K562 (cell line): ENCODE data around the gene TBCC. TPM values are rescaled to one million over a fixed set of nuclear protein-coding genes. Genes with fewer than 3 reads are reported as not detected.

Experiments
- ARID3B ChIP-seq: fragments of 250-450 bp; sonication (Bioruptor Pico); IDR thresholded peaks from 2 replicates; pipeline ENCODE4 v1.4.0; 2020; ENCODE audit warnings: borderline replicate concordance
- CREM ChIP-seq: IDR thresholded peaks from 2 replicates; pipeline ENCODE4 v1.6.1; 2014; ENCODE audit warnings: antibody characterized with exemption, low read depth
- CTBP1 ChIP-seq: fragments of 450-650 bp; IDR thresholded peaks from 2 replicates; pipeline ENCODE4 v1.6.1; 2016; ENCODE audit warnings: borderline replicate concordance
- E2F3 ChIP-seq: fragments of 250-450 bp; sonication (Bioruptor Pico); IDR thresholded peaks from 2 replicates; pipeline ENCODE4 v1.4.0; 2020; ENCODE audit warnings: mild to moderate bottlenecking
- EHMT2 ChIP-seq: fragments of 450-650 bp; IDR thresholded peaks from 2 replicates; pipeline ENCODE4 v1.6.1; 2018; ENCODE audit warnings: antibody characterized with exemption
- ELF4 ChIP-seq: fragments of 450-650 bp; formaldehyde crosslinking; IDR thresholded peaks from 2 replicates; pipeline ENCODE4 v1.4.0; 2022; ENCODE audit warnings: missing genetic modification characterization
- GABPA ChIP-seq: fragments of 200-800 bp; sonication (Bioruptor generic); conservative IDR thresholded peaks from 2 replicates; pipeline ENCODE4 v1.6.1; 2016; ENCODE audit warnings: low read depth, missing genetic modification characterization, missing compliant biosample characterization
- MAFF ChIP-seq: IDR thresholded peaks from 2 replicates; pipeline ENCODE4 v1.6.1; 2012; ENCODE audit warnings: low read length, improper control_type of control experiment
- MEF2D ChIP-seq: conservative IDR thresholded peaks from 2 replicates; pipeline ENCODE4 v1.6.1; 2016; ENCODE audit warnings: low read depth, missing genetic modification characterization, missing compliant biosample characterization
- NR3C1 ChIP-seq: sonication (generic); formaldehyde crosslinking; IDR thresholded peaks from 2 replicates; pipeline ENCODE4 v1.8.1; 2022; ENCODE audit warnings: missing genetic modification reagents
- NRF1 ChIP-seq, 2 experiments: fragments of 450-650 bp; IDR thresholded peaks in 1 of 2; conservative IDR thresholded peaks in 1 of 2; 2 replicates each; pipeline ENCODE4 v1.6.1; 2014; ENCODE audit warnings: mild to moderate bottlenecking in 2 of 2
- PHF20 ChIP-seq: fragments of 450-650 bp; IDR thresholded peaks from 2 replicates; pipeline ENCODE4 v1.6.1; 2018; ENCODE audit not compliant: partially characterized antibody
- PTTG1 ChIP-seq: fragments of 450-650 bp; IDR thresholded peaks from 2 replicates; pipeline ENCODE4 v1.6.1; 2016; ENCODE audit warnings: low read depth, mild to moderate bottlenecking, missing genetic modification characterization, missing compliant biosample characterization
- RB1 ChIP-seq: fragments of 450-650 bp; IDR thresholded peaks from 2 replicates; pipeline ENCODE4 v1.6.1; 2017; ENCODE audit warnings: low read depth, mild to moderate bottlenecking
- RERE ChIP-seq: sonication (generic); formaldehyde crosslinking; IDR thresholded peaks from 2 replicates; pipeline ENCODE4 v1.8.0; 2023; ENCODE audit warnings: missing genetic modification reagents, mild to moderate bottlenecking, borderline replicate concordance
- TFAM ChIP-seq: fragments of 250-450 bp; sonication (Bioruptor Pico); conservative IDR thresholded peaks from 2 replicates; pipeline ENCODE4 v1.5.0; 2021; ENCODE audit warnings: mild to moderate bottlenecking, moderate library complexity
- ZFP91 ChIP-seq: sonication (generic); formaldehyde crosslinking; IDR thresholded peaks from 2 replicates; pipeline ENCODE4 v1.8.0; 2022; ENCODE audit warnings: mild to moderate bottlenecking, missing genetic modification reagents
- ZNF124 ChIP-seq: sonication (generic); formaldehyde crosslinking; IDR thresholded peaks from 2 replicates; pipeline ENCODE4 v1.8.1; 2022; ENCODE audit warnings: missing genetic modification reagents
- ZNF212 ChIP-seq: fragments of 450-650 bp; formaldehyde crosslinking; IDR thresholded peaks from 2 replicates; pipeline ENCODE4 v1.4.0; 2020; ENCODE audit warnings: mild to moderate bottlenecking
- ZNF707 ChIP-seq: fragments of 250-450 bp; sonication (Bioruptor Pico); conservative IDR thresholded peaks from 2 replicates; pipeline ENCODE4 v1.8.0; 2022; ENCODE audit warnings: inconsistent platforms, mild to moderate bottlenecking, moderate library complexity
- ZNF79 ChIP-seq: fragments of 250-450 bp; sonication (Bioruptor Pico); IDR thresholded peaks from 2 replicates; pipeline ENCODE4 v1.4.0; 2020; ENCODE audit warnings: low read depth, mild to moderate bottlenecking, moderate library complexity
- polyA plus RNA-seq, 8 experiments: library from polyadenylated mRNA; depleted of rRNA in 4 of 8; stranded (reverse) in 5 of 8; unstranded in 3 of 8; fragments of >200 nt; fragmentation: Nextera tagmentation in 2 of 8; fragmentation: Illumina TruSeq in 1 of 8; extraction: Ambion mirVana in 2 of 8; extraction: Trizol in 1 of 8; gene quantifications; 2 replicates each; pipeline versions ENCODE4 v1.2.1 to v1.2.3, GENCODE V29; 2011 to 2014; ENCODE audit warnings: inconsistent platforms in 1 of 8, missing spikeins in 1 of 8
- total RNA-seq, 7 experiments: library from RNA; depleted of rRNA in 6 of 7; stranded (reverse); fragments of >200 nt in 6 of 7; fragmentation: Illumina TruSeq in 2 of 7; extraction: Trizol in 2 of 7; gene quantifications; 2 replicates each; pipeline versions ENCODE4 v1.2.1 to v1.2.3, GENCODE V29; 2011 to 2021; ENCODE audit warnings: low replicate concordance in 1 of 7

TBCC gene
- total and polyA plus RNA-seq, 9 of the 15 experiments (the other 6 are each of a cell fraction or from before 2014, with no cell fraction given), result 2.8 to 34.1 (median 23.3) TPM

DNA sequence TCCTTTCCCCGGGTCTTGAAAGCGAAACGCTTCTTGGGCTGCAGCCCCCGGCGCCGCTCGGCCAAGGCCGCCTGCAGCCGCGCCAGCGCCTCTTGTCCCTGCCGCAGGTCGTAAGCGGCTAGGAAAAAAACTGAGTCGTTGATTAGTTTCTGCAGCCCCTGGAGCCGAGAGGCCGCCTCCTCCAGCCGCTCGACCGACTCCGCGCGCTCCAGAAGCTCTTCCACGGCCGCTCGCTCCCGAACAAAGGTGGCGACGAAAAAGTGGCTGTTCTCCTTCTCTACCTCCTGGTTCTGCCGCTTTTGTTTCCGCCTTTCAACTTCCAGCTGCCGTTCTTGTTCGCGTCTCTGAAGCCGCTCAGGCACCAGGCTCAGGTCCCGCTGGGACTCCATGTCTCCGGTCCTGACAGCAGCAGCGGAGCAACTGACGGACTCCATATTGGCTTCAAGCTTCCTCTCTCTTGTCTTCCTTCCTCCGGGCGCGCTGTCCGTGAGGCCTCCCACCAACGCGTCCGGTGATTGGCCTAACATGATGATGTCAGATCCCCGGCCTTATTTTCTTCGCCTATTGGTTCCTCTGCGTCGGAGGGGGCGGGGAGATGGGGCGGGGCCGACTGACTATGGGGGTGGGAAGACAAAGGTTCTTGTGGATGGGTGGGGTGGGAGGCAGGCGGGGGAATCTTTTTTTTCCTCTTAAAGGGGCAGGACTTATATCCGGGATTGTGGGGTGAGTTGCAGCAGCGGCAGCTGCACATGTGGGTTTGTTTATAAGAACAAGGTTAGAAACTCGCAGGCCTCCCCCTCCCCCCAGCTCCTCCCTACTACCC, at the start of gene TBCC (continued):
- 0 out of 2 replicates have a peak, but pooled peaks have one; percentile 19 for TF ChIP-seq RERE
- no peak for TF ChIP-seq PTTG1 (tag)
- TF ChIP-seq ZFP91 (CRISPR knock-in tag), result peak; percentile 89
- peak; percentile 68 for TF ChIP-seq GABPA (tag)
- peak; percentile 47; the same call in 1 of the 2 replicates for TF ChIP-seq CTBP1
- TF ChIP-seq RB1, result peak; percentile 57; the same call in 1 of the 2 replicates
- no peak for TF ChIP-seq E2F3 (CRISPR knock-in tag)
- peak; percentile 53; the same call in 1 of the 2 replicates for TF ChIP-seq NR3C1 (CRISPR knock-in tag)
- peak; percentile 80 for TF ChIP-seq PHF20
- TF ChIP-seq ZNF79 (CRISPR knock-in tag), result no peak
- no peak for TF ChIP-seq NRF1 (conservative IDR thresholded peaks at IDR 0.05 in 1 of 2, IDR thresholded peaks at IDR 0.05 in 1 of 2)
- TF ChIP-seq MEF2D, result no peak
- peak; percentile 93 for TF ChIP-seq CREM
- TF ChIP-seq ZNF124 (CRISPR knock-in tag), result no peak
- TF ChIP-seq ELF4 (CRISPR knock-in tag), result peak; percentile 57; the same call in 1 of the 2 replicates
- TF ChIP-seq ZNF212 (CRISPR knock-in tag), result no peak
- TF ChIP-seq ZNF707 (CRISPR knock-in tag), result no peak
- TF ChIP-seq ARID3B (CRISPR knock-in tag), result no peak
- no peak for TF ChIP-seq EHMT2
- no peak for TF ChIP-seq MAFF
- TF ChIP-seq TFAM (CRISPR knock-in tag), result no peak
